GM12878 (cell line): ENCODE data around the gene CUL1. TPM values are rescaled to one million over a fixed set of nuclear protein-coding genes. Genes with fewer than 3 reads are reported as not detected.

Source experiments
- ATAC-seq: fragments of 200-7000 bp; cut with Tn5 transposase; 3 replicates; pipeline ENCODE4 v1.9.1; 2020; ENCODE audit warnings: mild to moderate bottlenecking, moderate library complexity
- BruUV-seq: library from RNA; stranded (reverse); fragments of 400-500 nt; replicated peaks from 2 replicates; lab custom pipeline; 2021; lab: Mats Ljungman, UMichigan
- CTCF ChIA-PET: fragments of 300-600 bp; sonication (Branson Sonifier 250); formaldehyde crosslinking; extraction: SDS; loops from one replicate; lab custom pipeline; 2021; ENCODE audit warnings: inconsistent platforms; lab: Yijun Ruan, JAX
- POLR2A ChIA-PET: fragments of 350-600 bp; formaldehyde crosslinking; extraction: SDS; loops from one replicate; lab custom pipeline; 2021; ENCODE audit warnings: inconsistent platforms; lab: Charles Lee
- RAD21 ChIA-PET: fragments of 300-600 bp; sonication (Branson Sonifier 250); formaldehyde crosslinking; loops from one replicate; lab custom pipeline; 2023; ENCODE audit warnings: antibody characterized with exemption; ENCODE audit not compliant: unreplicated experiment; lab: Charles Lee
- SMC1A ChIA-PET: fragments of 300-600 bp; sonication (Branson Sonifier 250); formaldehyde crosslinking; loops from one replicate; lab custom pipeline; 2023; ENCODE audit not compliant: unreplicated experiment, uncharacterized antibody; lab: Charles Lee
- DNase-seq: peaks from one replicate; pipeline ENCODE4 v3.0.0-alpha.2; 2011; ENCODE audit warnings: low read depth, low spot score
- FAIRE-seq: peaks from 3 replicates; lab custom pipeline; 2011; peaks lifted over from hg19 to GRCh38; lab: Jason Lieb, UNC
- H2AFZ ChIP-seq: 2 replicates; pipeline ENCODE4 v1.6.0; 2011; ENCODE audit warnings: low read depth, low read length, control low read depth; ENCODE audit not compliant: control insufficient read depth
- H3K27ac ChIP-seq: 2 replicates; pipeline ENCODE4 v1.5.1; 2011; ENCODE audit warnings: control low read depth; ENCODE audit not compliant: control insufficient read depth, insufficient read depth
- H3K27me3 ChIP-seq, 2 experiments: replicated peaks in 1 of 2; 2 replicates each; pipeline versions ENCODE4 v1.6.0 to v1.6.1; 2011; ENCODE audit warnings: low read length in 1 of 2; ENCODE audit not compliant: control insufficient read depth in 2 of 2, insufficient read depth in 2 of 2
- H3K36me3 ChIP-seq, 2 experiments: 2 replicates each; pipeline ENCODE4 v1.5.1; 2011; ENCODE audit warnings: low read length in 1 of 2; ENCODE audit not compliant: control insufficient read depth in 2 of 2, insufficient read depth in 2 of 2
- H3K4me1 ChIP-seq: 2 replicates; pipeline ENCODE4 v1.6.1; 2011; ENCODE audit warnings: mild to moderate bottlenecking, low read length, moderate library complexity, mixed read lengths; ENCODE audit not compliant: control insufficient read depth, insufficient read depth
- H3K4me2 ChIP-seq: 2 replicates; pipeline ENCODE4 v1.6.0; 2011; ENCODE audit warnings: control low read depth; ENCODE audit not compliant: control insufficient read depth, insufficient read depth
- H3K4me3 ChIP-seq: fragments of 200-600 bp; sonication (generic); 2 replicates; pipeline ENCODE4 v1.5.1; 2016
- H3K79me2 ChIP-seq: 2 replicates; pipeline ENCODE4 v1.6.0; 2011; ENCODE audit warnings: low read length; ENCODE audit not compliant: control insufficient read depth, insufficient read depth
- H3K9ac ChIP-seq: 2 replicates; pipeline ENCODE4 v1.8.0; 2011; ENCODE audit warnings: low read length, control low read depth, mixed read lengths; ENCODE audit not compliant: control insufficient read depth, insufficient read depth
- H3K9me3 ChIP-seq: replicated peaks from 3 replicates; pipeline ENCODE4 v1.5.1; 2011; ENCODE audit warnings: mild to moderate bottlenecking, low read length; ENCODE audit not compliant: control insufficient read depth, insufficient read depth
- H4K20me1 ChIP-seq: 2 replicates; pipeline ENCODE4 v1.6.0; 2011; ENCODE audit not compliant: control insufficient read depth, insufficient read depth
- CHD4 ChIP-seq: fragments of 200-600 bp; sonication (generic); IDR thresholded peaks from 2 replicates; pipeline ENCODE4 v1.6.1; 2016; ENCODE audit warnings: mild to moderate bottlenecking
- HDGF ChIP-seq: fragments of 450-650 bp; IDR thresholded peaks from 2 replicates; pipeline ENCODE4 v1.6.1; 2016; ENCODE audit warnings: antibody characterized with exemption
- IKZF1 ChIP-seq: fragments of 450-650 bp; conservative IDR thresholded peaks from 2 replicates; pipeline ENCODE4 v1.6.1; 2017; ENCODE audit warnings: antibody characterized with exemption, mild to moderate bottlenecking
- JUNB ChIP-seq: IDR thresholded peaks from 2 replicates; pipeline ENCODE4 v1.6.1; 2016; ENCODE audit warnings: antibody characterized with exemption, mild to moderate bottlenecking
- KDM1A ChIP-seq: fragments of 200-600 bp; sonication (generic); IDR thresholded peaks from 2 replicates; pipeline ENCODE4 v1.6.1; 2016; ENCODE audit warnings: borderline replicate concordance
- KLF5 ChIP-seq: fragments of 450-650 bp; IDR thresholded peaks from 2 replicates; pipeline ENCODE4 v1.6.1; 2014; ENCODE audit warnings: mild to moderate bottlenecking; ENCODE audit not compliant: partially characterized antibody
- MTA3 ChIP-seq: IDR thresholded peaks from 2 replicates; pipeline ENCODE4 v1.6.1; 2012; ENCODE audit warnings: low read length, inconsistent platforms, borderline replicate concordance
- MYB ChIP-seq: fragments of 150-350 bp; IDR thresholded peaks from 2 replicates; pipeline ENCODE4 v1.6.1; 2014; ENCODE audit warnings: mild to moderate bottlenecking, low read depth, low read length, borderline replicate concordance
- MYC ChIP-seq: IDR thresholded peaks from 2 replicates; pipeline ENCODE4 v1.6.1; 2011; ENCODE audit warnings: mild to moderate bottlenecking, low read length, moderate library complexity, inconsistent platforms; ENCODE audit not compliant: insufficient read depth, insufficient replicate concordance, insufficient read length, severe bottlenecking
- NFYA ChIP-seq: IDR thresholded peaks from 2 replicates; pipeline ENCODE4 v1.6.1; 2011; ENCODE audit warnings: low read depth, mild to moderate bottlenecking, low read length, improper control_type of control experiment, borderline replicate concordance
- NR2F1 ChIP-seq: fragments of 450-650 bp; conservative IDR thresholded peaks from 2 replicates; pipeline ENCODE4 v1.6.1; 2017; ENCODE audit warnings: mild to moderate bottlenecking
- NRF1 ChIP-seq: conservative IDR thresholded peaks from 2 replicates; pipeline ENCODE4 v1.6.1; 2011; ENCODE audit warnings: mild to moderate bottlenecking, low read depth, low read length, improper control_type of control experiment
- POLR2A ChIP-seq: IDR thresholded peaks from 2 replicates; pipeline ENCODE4 v1.6.1; 2011; ENCODE audit warnings: low read depth, mild to moderate bottlenecking, low read length
- SMARCA5 ChIP-seq: fragments of 450-650 bp; IDR thresholded peaks from 2 replicates; pipeline ENCODE4 v1.6.1; 2017; ENCODE audit warnings: mild to moderate bottlenecking
- SP1 ChIP-seq: IDR thresholded peaks from one replicate; pipeline ENCODE4 v1.6.1; 2011; ENCODE audit warnings: low read depth, low read length
- SUZ12 ChIP-seq: fragments of 200-600 bp; sonication (generic); IDR thresholded peaks from one replicate; pipeline ENCODE4 v1.6.1; 2018; ENCODE audit warnings: antibody characterized with exemption, mild to moderate bottlenecking; ENCODE audit not compliant: unreplicated experiment
- TBL1XR1 ChIP-seq: IDR thresholded peaks from 2 replicates; pipeline ENCODE4 v1.6.1; 2012; ENCODE audit warnings: low read depth, low read length, improper control_type of control experiment
- WGBS: methylation state at CpG from one replicate; pipeline ENCODE4 v1.1.6; 2016; ENCODE audit warnings: low lambda C conversion rate; ENCODE audit not compliant: insufficient replicate concordance, insufficient coverage; ENCODE audit errors: missing lambda C conversion rate; 5-methylcytosine and 5-hydroxymethylcytosine counted together
- in situ Hi-C: fragments of 300-500 bp; cut with MboI; formaldehyde crosslinking; loops from 9 replicates; pipeline ENCODE4 v1.14.3; 2018; ENCODE audit warnings: mixed read lengths
- intact Hi-C: fragments of 100-400 bp; cut with micrococcal nuclease; formaldehyde crosslinking; loops from one replicate; pipeline ENCODE4 v1.14.2; 2022; ENCODE audit not compliant: unreplicated experiment
- polyA plus RNA-seq, 11 experiments: library from polyadenylated mRNA; depleted of rRNA in 4 of 11; unstranded in 6 of 11; stranded (reverse) in 5 of 11; fragments of >200 nt; fragmentation: Nextera tagmentation in 4 of 11; fragmentation: Illumina TruSeq in 1 of 11; extraction: Ambion mirVana in 4 of 11; extraction: Trizol in 1 of 11; gene quantifications; 1 replicate in 1 of 11; 2 replicates in 10 of 11; pipeline versions ENCODE4 v1.2.1 to v1.2.3, GENCODE V29; 2011 to 2016; ENCODE audit warnings: inconsistent platforms in 2 of 11, missing spikeins in 2 of 11, low read depth in 1 of 11
- total RNA-seq, 4 experiments: library from RNA; depleted of rRNA in 3 of 4; stranded (reverse); fragments of >200 nt in 3 of 4; fragmentation: Illumina TruSeq in 1 of 4; extraction: Trizol in 1 of 4; gene quantifications; 2 replicates each; pipeline versions ENCODE4 v1.2.1 to v1.2.3, GENCODE V29; 2013 to 2021
- TF ChIP-seq, protein P1 (sequence below): IDR thresholded peaks from 2 replicates; pipeline ENCODE4 v1.6.1; 2012; ENCODE audit warnings: low read depth, low read length, improper control_type of control experiment
- TF ChIP-seq, protein P2 (sequence below): IDR thresholded peaks from 2 replicates; pipeline ENCODE4 v1.6.1; 2011; ENCODE audit warnings: borderline replicate concordance, low read depth, mild to moderate bottlenecking, moderate library complexity, low read length; ENCODE audit not compliant: insufficient read depth, poor library complexity, severe bottlenecking

CUL1 gene
- total and polyA plus RNA-seq, 10 of the 15 experiments (the other 5 are each of a cell fraction or from before 2014, with no cell fraction given): 13.3 to 63.9 (median 45.9) TPM

DNA sequence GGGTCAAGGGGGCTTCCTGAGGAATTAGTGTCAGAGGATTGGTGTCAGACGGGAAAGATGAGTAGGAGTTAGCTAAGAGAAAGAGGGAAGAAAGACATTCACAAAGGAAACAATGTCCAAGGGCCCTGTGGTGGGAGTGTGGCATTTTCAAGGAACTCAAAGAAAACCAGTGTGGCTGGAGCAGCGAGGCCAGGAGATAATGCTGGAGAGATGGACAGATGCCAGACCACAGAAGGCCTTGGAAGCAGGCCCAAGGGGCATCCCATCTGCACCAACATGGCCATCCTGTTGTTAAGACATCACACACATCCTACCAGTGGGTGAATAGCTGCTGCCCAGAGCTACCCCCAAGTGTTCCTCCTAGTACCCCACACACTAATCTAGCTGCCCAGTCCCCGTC lies 36.1 kb upstream of the CUL1 start:
- no peak for DNase-seq
- ChIA-PET CTCF (interaction anchor here (1.0 kb wide), 1 partner anchor 23 kb away, joined by 3 read pairs; no protein-coding TSS in a partner anchor), POLR2A (no interaction called here), SMC1A (no interaction called here), RAD21 (no interaction called here)
- Histone ChIP-seq H3K27ac (no peak overlapping the region), H3K4me2 (no peak overlapping the region), H3K9me3 (no peaks in the 10 kb centered on the region), H3K79me2 (no peaks in the 10 kb centered on the region), H3K4me1 (no peaks in the 10 kb centered on the region), H3K9ac (no peak overlapping the region), H3K27me3 (no peaks in the 10 kb centered on the region), H2AFZ (no peak overlapping the region), H3K36me3 (no peaks in the 10 kb centered on the region), H4K20me1 (no peaks in the 10 kb centered on the region), H3K4me3 (no peak overlapping the region)
- in situ Hi-C loops: no loop called here
- BruUV-seq: no TSS peak
- no peak for FAIRE-seq
- no peak for ATAC-seq
- TF ChIP-seq, protein P1, sequence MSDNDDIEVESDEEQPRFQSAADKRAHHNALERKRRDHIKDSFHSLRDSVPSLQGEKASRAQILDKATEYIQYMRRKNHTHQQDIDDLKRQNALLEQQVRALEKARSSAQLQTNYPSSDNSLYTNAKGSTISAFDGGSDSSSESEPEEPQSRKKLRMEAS: no peak
- TF ChIP-seq JUNB (no peak), SMARCA5 (no peak)
- WGBS: 8% methylated on average over 3 of the region's 3 CpGs
- intact Hi-C loops: no loop called here

DNA sequence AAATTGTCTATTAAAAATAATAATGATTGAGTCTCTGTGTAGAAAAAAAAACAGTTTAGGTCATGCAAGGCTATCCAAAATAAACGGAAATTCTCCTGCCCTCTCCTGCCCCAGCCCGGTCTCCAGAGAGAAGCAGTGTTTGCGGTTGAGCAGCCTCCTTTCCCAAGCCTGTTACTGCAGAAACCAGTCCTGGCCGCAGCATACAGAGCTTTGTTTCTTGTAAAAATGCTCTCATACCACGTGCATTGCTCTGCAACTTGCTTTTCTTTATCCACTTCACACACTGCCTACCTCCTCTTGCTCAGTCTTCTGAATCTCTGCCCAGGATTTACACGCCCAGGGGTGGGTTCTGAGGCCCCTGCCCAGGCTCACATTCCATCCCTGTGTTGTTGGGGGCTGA lies 34.4 kb upstream of the CUL1 start:
- CTCF ChIA-PET: no interaction called here

More for the DNA sequence above, 34.4 kb upstream of the CUL1 start:
- RAD21 ChIA-PET: no interaction called here
- Histone ChIP-seq H3K79me2 (no peaks in the 10 kb centered on the region), H3K4me3 (no peak overlapping the region), H4K20me1 (no peaks in the 10 kb centered on the region), H3K9ac (no peak overlapping the region), H3K4me2 (no peak overlapping the region), H3K4me1 (no peaks in the 10 kb centered on the region), H3K27ac (no peak overlapping the region), H3K36me3 (no peaks in the 10 kb centered on the region), H3K27me3 (no peaks in the 10 kb centered on the region), H3K9me3 (no peaks in the 10 kb centered on the region), H2AFZ (no peak overlapping the region)
- ATAC-seq (no peak), DNase-seq (no peak), FAIRE-seq (no peak)
- no peak for TF ChIP-seq KDM1A
- no peak for TF ChIP-seq MYB
- TF ChIP-seq NFYA: no peak
- no peak for TF ChIP-seq MYC
- TF ChIP-seq NR2F1: no peak
- TF ChIP-seq, protein P2, sequence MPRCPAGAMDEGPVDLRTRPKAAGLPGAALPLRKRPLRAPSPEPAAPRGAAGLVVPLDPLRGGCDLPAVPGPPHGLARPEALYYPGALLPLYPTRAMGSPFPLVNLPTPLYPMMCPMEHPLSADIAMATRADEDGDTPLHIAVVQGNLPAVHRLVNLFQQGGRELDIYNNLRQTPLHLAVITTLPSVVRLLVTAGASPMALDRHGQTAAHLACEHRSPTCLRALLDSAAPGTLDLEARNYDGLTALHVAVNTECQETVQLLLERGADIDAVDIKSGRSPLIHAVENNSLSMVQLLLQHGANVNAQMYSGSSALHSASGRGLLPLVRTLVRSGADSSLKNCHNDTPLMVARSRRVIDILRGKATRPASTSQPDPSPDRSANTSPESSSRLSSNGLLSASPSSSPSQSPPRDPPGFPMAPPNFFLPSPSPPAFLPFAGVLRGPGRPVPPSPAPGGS: no peak
- TF ChIP-seq MTA3: no peak
- no peak for TF ChIP-seq SP1
- TF ChIP-seq NRF1: no peak
- no peak for TF ChIP-seq POLR2A
- TF ChIP-seq IKZF1: no peak
- TF ChIP-seq TBL1XR1: no peak
- no peak for TF ChIP-seq SUZ12
- no peak for TF ChIP-seq KLF5
- no peak for TF ChIP-seq CHD4
- no peak for TF ChIP-seq SMARCA5
- TF ChIP-seq HDGF: no peak
- intact Hi-C loops: no loop called here
- no TSS peak for BruUV-seq
- POLR2A ChIA-PET: no interaction called here
- in situ Hi-C loops: no loop called here
- SMC1A ChIA-PET: no interaction called here
- 19% methylated on average over 6 of the region's 6 CpGs for WGBS
